PFSK-1 (cell line): ENCODE results near the gene TAF6.

Experiments used
- POLR2AphosphoS5 ChIP-seq: IDR thresholded peaks from 2 replicates; pipeline ENCODE4 v1.6.1; 2012; ENCODE audit warnings: low read depth, mild to moderate bottlenecking, control low read depth, low read length, moderate library complexity
- SIN3A ChIP-seq: IDR thresholded peaks from 2 replicates; pipeline ENCODE4 v1.6.1; 2012; ENCODE audit warnings: mild to moderate bottlenecking, low read length, moderate library complexity, borderline replicate concordance; ENCODE audit not compliant: insufficient read depth
- TAF1 ChIP-seq: IDR thresholded peaks from 2 replicates; pipeline ENCODE4 v1.6.1; 2012; ENCODE audit warnings: low read length, control low read depth, borderline replicate concordance; ENCODE audit not compliant: insufficient read depth

GRCh38 chr7:100157334-100158228, 38.4 kb upstream of the TAF6 start:
- TF ChIP-seq POLR2AphosphoS5 (no peak), SIN3A (no peak), TAF1 (no peak)
